Thyroid gland (tissue), 4 donors: ENCODE results near the gene IL5RA. TPM values are rescaled to one million over a fixed set of nuclear protein-coding genes. Genes with fewer than 3 reads are reported as not detected.

Experiments
- DNase-seq, 2 donors: peaks; one replicate each; pipeline ENCODE4 v3.0.0-alpha.2; 2019
- H3K27ac ChIP-seq, 3 donors: fragments of 200-600 bp; sonication (generic); 1 replicate in 2 of 3; 2 replicates in 1 of 3; pipeline ENCODE4 v1.5.1; 2016 to 2019; ENCODE audit warnings: mild to moderate bottlenecking in 1 of 3, moderate library complexity in 1 of 3
- H3K27me3 ChIP-seq: fragments of 200-600 bp; sonication (generic); one replicate; pipeline ENCODE4 v1.5.1; 2019
- H3K36me3 ChIP-seq, 2 donors: fragments of 200-600 bp; sonication (generic); one replicate each; pipeline ENCODE4 v1.5.1; 2016 to 2019
- H3K4me1 ChIP-seq, 2 donors: fragments of 200-600 bp; sonication (generic); one replicate each; pipeline ENCODE4 v1.5.1; 2017 to 2019
- H3K4me3 ChIP-seq, 3 donors: fragments of 200-600 bp; sonication (generic); replicated peaks in 1 of 3; 1 replicate in 2 of 3; 2 replicates in 1 of 3; pipeline ENCODE4 v1.5.1; 2016; ENCODE audit warnings: mild to moderate bottlenecking in 1 of 3
- H3K9me3 ChIP-seq: fragments of 200-600 bp; sonication (generic); one replicate; pipeline ENCODE4 v1.5.1; 2017
- CTCF ChIP-seq, 6 experiments: fragments of 200-600 bp in 3 of 6; fragments of 450-650 bp in 3 of 6; sonication (generic) in 3 of 6; IDR thresholded peaks; one replicate each; pipeline ENCODE4 v1.5.1; 2016 to 2019; ENCODE audit warnings: antibody characterized with exemption in 6 of 6, mild to moderate bottlenecking in 2 of 6, inconsistent platforms in 1 of 6, moderate library complexity in 1 of 6
- POLR2A ChIP-seq, 2 donors: fragments of 450-650 bp; IDR thresholded peaks; one replicate each; pipeline ENCODE4 v1.6.1; 2017; ENCODE audit warnings: antibody characterized with exemption in 2 of 2, mild to moderate bottlenecking in 2 of 2, moderate library complexity in 1 of 2
- WGBS, 2 donors: methylation state at CpG; one replicate each; pipeline ENCODE4 v1.1.5; 2017; 5-methylcytosine and 5-hydroxymethylcytosine counted together
- intact Hi-C: fragments of 100-400 bp; cut with DNase I; formaldehyde crosslinking; loops from one replicate; pipeline ENCODE4 v1.15.1; 2023
- total RNA-seq, 4 donors: library from RNA; depleted of rRNA; stranded (reverse); fragments of >200 nt; gene quantifications; one replicate each; pipeline ENCODE4 v1.2.3, GENCODE V29; 2016

The IL5RA gene
- total RNA-seq, 4 donors from 2014 or later, result 1.6 TPM; not detected in 3

- no peaks in the 10 kb centered on the region for H3K36me3 ChIP-seq
- intact Hi-C loops, result no loop called here
- H3K9me3 ChIP-seq, result no peaks in the 10 kb centered on the region
- H3K27me3 ChIP-seq, result no peaks in the 10 kb centered on the region
- no peak overlapping the region for H3K27ac ChIP-seq
- no peak overlapping the region for H3K4me3 ChIP-seq
- WGBS, 2 donors, result 75 to 78% methylated on average over 7 of the region's 7 CpGs
- no peak for TF ChIP-seq CTCF (IDR thresholded peaks at IDR 0.05)
- TF ChIP-seq POLR2A (IDR thresholded peaks at IDR 0.05), result no peak
- no peak for DNase-seq
- H3K4me1 ChIP-seq, result peaks cover 0 to 6% of the 10 kb centered on the region in 2 donors
Observed at GRCh38 chr3:3087716-3088465, 22.3 kb downstream of the IL5RA start.

GRCh38 chr3:3087279-3087678 lies 22.9 kb downstream of the IL5RA start:
- Histone ChIP-seq H3K4me3 (no peak overlapping the region), H3K4me1 (peaks cover 0 to under 1% of the 10 kb centered on the region in 2 donors), H3K27me3 (no peaks in the 10 kb centered on the region), H3K9me3 (no peaks in the 10 kb centered on the region), H3K27ac (no peak overlapping the region), H3K36me3 (no peaks in the 10 kb centered on the region)
- no peak for TF ChIP-seq CTCF (IDR thresholded peaks at IDR 0.05)
- no peak for DNase-seq
- intact Hi-C loops, result no loop called here

GRCh38 chr3:3086239-3086638 lies 23.9 kb downstream of the IL5RA start:
- Histone ChIP-seq H3K4me1 (no peaks in the 10 kb centered on the region), H3K36me3 (no peaks in the 10 kb centered on the region), H3K4me3 (no peak overlapping the region), H3K27me3 (no peaks in the 10 kb centered on the region), H3K27ac (no peak overlapping the region), H3K9me3 (no peaks in the 10 kb centered on the region)
- intact Hi-C loops, result no loop called here
- WGBS, 2 donors, result 78 to 87% methylated on average over 6 of the region's 6 CpGs
- no peak for DNase-seq
- no peak for TF ChIP-seq POLR2A (IDR thresholded peaks at IDR 0.05)
- TF ChIP-seq CTCF (IDR thresholded peaks at IDR 0.05), result no peak

- 86 to 88% methylated on average over 6 of the region's 6 CpGs for WGBS, 2 donors
- no peaks in the 10 kb centered on the region for H3K9me3 ChIP-seq
Observed at GRCh38 chr3:3085782-3086181, 24.4 kb downstream of the IL5RA start.

More at GRCh38 chr3:3085782-3086181, 24.4 kb downstream of the IL5RA start:
- TF ChIP-seq CTCF (IDR thresholded peaks at IDR 0.05) (no peak), POLR2A (IDR thresholded peaks at IDR 0.05) (no peak)
- no peak for DNase-seq
- intact Hi-C loops, result no loop called here
- Histone ChIP-seq H3K27me3 (no peaks in the 10 kb centered on the region), H3K4me3 (no peak overlapping the region), H3K27ac (no peak overlapping the region), H3K36me3 (no peaks in the 10 kb centered on the region), H3K4me1 (no peaks in the 10 kb centered on the region)
